ENCODE data around the gene MCM6.
"Not testable (repeated sequence)": the region's sequence is repeated elsewhere in the genome, so short reads cannot be mapped to it uniquely, and the experiment has no call there.

The MCM6 gene

GRCh38 chr2:135876066-135876711 lies at the start of gene MCM6:
MCM6 (minus strand) TSS chr2:135876443; CDS start chr2:135876365, 78 bp downstream.
- peak; percentile 98 to 99 (median 99) for DNase-seq (ENCODE audit: low read depth in 3 of 3)

DNA sequence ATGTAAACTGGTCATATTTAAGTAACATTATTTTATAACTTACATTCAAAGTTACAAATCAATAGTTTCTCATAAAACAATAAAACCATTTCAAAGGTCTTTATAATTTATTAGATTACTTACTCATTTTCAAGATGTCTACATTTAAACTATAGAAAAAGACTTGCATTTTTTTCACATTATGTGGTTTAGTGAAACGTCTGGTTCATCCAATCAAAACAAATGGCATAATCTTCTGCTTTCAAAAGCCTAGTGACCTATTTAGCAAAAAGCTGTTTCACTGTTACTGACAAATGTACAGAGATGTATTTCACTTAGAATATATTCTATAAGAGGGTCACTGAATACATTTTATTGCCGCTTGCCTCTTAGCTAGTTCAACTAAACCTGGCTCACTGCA lies 49.3 kb upstream of the MCM6 start:
- no peak for DNase-seq (ENCODE audit: low read depth in 3 of 3)

DNA sequence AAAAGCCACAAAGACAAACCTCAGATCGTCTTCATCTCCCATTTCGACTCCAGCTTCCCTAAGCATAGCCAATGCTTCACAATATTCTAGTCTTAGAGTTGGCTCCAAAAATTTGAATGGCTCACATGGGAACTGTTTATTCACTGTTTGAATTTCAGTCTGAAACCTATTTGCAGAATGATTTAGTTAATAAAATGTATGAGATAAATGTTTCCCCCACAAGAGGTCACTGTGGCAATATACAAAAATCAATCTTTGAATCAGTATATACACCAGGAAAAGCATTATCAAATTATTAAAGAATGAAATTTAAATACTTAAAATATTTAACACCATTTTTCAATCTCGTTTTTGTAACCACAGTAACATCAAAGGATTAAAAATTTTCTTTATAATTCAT lies 40.0 kb upstream of the MCM6 start:
- no peak for DNase-seq (ENCODE audit: low read depth in 3 of 3)

- no peak for DNase-seq (ENCODE audit: low read depth in 3 of 3)
These were observed 38.2 kb upstream of the MCM6 start for GRCh38 chr2:135914485-135914884.

DNA sequence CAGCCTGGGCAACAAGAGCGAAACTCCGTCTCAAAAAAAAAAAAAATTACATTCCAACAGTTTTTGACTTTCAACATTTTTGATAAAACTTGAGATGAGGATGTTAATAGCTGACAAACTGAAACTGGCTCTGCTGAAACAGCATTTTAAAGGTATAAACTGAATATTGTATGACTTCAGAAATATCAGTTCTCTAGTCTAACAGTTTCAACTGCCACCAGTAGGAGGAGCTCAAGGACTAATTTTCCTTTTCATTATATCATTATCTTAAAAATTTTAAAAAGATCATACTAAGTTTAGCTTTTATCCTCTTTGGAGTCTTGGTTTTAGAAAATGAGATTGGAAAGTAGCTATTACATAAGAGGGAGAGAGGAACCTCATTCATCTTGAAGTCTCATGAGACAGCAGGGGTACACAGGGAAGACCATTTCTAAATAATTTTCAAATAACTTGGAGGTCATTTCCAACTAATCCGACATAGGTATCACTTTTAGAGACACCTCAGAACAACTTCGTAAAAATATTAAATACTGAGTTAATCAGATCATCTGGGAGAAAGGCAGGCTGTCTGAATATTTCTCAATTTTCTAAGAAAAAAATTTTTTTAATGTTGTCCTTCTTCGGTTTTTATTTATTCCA lies 37.6 kb upstream of the MCM6 start:
- DNase-seq (ENCODE audit: low read depth in 3 of 3): peak in 2 of 3 donors; percentile 23 to 39

DNA sequence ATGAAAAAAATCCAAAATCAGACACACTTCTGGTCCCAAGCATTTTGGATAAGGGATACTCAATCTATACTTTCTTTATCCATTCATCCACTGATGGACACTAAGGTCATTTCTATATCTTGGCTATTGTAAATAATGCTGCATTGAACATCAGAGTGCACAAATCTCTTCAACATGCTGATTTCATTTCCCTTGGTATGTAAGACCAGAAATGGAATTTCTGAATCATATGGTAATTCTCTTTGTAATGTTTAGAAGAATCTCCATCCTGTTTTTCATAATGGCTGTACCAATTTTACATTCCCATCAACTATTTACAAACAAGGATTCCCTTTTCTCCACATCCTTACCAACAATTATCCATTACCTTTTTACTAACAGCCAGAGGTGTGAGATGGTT lies 33.7 kb upstream of the MCM6 start:
- no peak for DNase-seq (ENCODE audit: low read depth in 3 of 3)

DNA sequence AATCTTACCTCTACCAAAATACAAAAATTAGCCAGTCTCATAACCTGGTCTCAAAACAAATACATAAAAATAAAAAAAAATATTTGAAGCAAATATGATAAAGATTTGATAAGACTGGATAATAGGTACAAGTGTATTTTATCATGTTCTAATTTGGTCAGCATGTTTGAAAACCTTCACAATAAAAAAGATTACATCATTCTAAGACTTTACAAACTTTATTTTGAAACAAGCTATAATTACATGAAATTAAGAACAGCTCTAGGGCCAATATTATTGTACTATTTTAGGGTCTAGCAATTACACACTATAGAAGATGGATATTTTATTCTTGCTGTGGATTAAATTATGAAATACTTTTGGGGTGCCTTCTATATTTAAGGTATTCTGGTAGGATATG lies 29.4 kb upstream of the MCM6 start:
- DNase-seq (ENCODE audit: low read depth in 3 of 3): no peak

- no peak for DNase-seq (ENCODE audit: low read depth in 3 of 3)
These were observed 28.2 kb upstream of the MCM6 start for GRCh38 chr2:135904341-135904989.

DNA sequence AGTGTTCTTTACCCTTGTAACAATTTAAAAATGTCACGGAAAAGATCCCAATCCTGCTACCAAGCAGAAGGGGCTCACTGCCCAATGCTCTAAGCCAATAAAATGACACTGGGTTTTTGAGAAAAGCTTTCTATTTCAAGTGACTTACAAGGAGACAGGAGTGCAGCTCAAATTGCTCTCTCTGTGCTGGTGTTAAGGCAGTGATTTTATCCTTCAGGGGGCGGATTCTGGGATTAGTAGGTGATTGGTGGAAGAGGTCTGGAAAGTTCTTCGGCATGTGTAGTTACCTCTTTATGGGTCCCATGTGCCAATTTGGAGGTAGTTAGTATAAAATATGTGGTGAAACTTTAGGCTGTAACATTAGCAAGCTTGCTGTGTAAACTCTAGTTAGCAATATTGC lies 27.4 kb upstream of the MCM6 start:
- no peak for DNase-seq (ENCODE audit: low read depth in 3 of 3)

DNA sequence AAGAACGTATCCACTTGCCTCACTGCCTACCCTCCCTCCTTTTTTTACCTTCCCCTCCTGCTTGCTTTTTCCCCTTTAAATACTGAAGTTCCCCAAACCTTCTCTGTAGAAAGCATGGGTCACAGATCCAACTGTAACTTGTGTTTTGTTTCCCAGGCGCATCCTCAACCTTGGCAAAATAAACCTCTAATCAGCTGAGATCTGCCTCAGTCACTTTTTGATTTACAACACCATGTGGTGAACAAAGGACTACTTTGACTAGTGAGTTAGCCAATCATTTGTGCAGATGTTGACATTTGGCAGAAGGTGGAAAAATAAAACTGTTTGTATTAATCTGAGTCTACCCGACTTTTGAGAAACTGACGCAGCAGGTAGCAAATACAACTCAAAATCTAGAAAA lies 23.3 kb upstream of the MCM6 start:
- DNase-seq (ENCODE audit: low read depth in 3 of 3): no peak

DNA sequence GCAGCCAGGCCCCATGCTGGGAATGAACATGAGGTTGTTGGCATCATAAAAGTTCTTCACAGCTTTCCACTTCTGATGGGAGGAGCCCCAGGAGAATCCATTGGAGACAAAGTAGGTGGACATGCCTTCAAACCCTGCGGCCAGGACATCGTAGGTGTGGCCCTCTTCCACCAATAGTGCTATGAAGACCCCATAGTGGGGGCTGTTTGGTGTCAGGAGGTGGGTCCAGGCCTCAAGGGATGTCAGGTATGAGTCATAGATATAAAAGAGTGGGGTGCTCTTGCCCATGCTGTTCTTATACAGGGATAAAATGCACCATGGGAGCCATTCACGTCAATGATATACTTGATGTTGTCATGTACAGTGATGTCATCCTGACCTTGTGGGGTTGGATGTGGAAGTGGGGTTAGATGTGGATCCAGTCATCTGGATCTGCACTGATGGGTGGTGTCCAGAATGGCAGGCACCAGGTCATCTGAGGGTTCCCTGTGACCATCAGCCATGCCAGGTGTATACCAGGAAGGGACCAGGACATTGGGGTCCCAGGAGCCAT lies 22.1 kb upstream of the MCM6 start:
- DNase-seq (ENCODE audit: low read depth in 3 of 3): no peak

GRCh38 chr2:135894930-135895329 lies 18.7 kb upstream of the MCM6 start:
- no peak for DNase-seq (ENCODE audit: low read depth in 3 of 3)

- DNase-seq (ENCODE audit: low read depth in 3 of 3): no peak
These were observed 17.1 kb upstream of the MCM6 start for GRCh38 chr2:135893374-135893794.

- no peak for DNase-seq (ENCODE audit: low read depth in 3 of 3)
These were observed 14.6 kb upstream of the MCM6 start for GRCh38 chr2:135890835-135891234.

DNA sequence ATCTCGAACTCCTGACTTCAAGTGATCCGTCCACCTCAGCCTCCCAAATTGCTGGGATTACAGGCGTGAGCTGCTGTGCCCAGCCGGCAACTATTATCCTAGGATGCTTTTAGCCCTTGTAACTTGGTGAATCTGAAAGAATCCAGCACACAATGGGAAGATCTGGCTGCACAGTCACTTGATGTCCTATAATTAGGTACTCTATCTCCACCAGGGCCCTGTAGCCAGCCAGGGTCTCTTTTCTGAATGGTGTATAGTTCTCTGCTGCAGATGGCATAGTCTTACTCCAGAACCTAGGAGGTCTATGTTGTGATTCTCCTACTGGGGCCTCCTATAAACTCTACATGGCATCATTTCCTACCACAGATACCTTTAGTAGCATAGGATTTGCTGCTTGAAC lies 13.9 kb upstream of the MCM6 start:
- no peak for DNase-seq (ENCODE audit: low read depth in 3 of 3)

GRCh38 chr2:135888587-135888986 lies 12.3 kb upstream of the MCM6 start:
- not testable (repeated sequence) for DNase-seq (ENCODE audit: low read depth in 3 of 3)

DNA sequence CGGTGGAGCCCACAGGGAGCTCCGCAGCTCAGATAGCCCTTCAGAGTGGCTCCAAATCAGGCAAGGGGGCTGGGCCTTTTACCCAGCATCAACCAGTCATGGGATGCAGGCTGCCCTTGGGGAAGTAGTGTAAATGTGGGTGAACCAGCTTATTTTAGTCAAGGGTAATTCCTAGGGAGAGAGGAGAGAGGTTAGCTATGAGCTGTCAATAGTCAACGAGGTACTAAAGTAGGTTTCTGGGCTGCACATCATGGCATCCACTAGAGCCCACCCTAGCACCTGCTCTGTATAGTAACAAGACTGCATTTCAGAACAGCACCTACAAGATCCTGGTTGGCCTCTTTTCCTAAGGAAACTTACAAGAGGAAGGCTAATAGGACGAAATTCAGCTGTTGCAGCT lies 9.5 kb upstream of the MCM6 start:
- no peak for DNase-seq (ENCODE audit: low read depth in 3 of 3)

GRCh38 chr2:135882415-135882814 lies 6.2 kb upstream of the MCM6 start:
- DNase-seq (ENCODE audit: low read depth in 3 of 3): no peak

- DNase-seq (ENCODE audit: low read depth in 3 of 3): peak in 1 of 3 donors; percentile 7
These were observed 527 bp upstream of the MCM6 start for GRCh38 chr2:135876770-135877169.

DNA sequence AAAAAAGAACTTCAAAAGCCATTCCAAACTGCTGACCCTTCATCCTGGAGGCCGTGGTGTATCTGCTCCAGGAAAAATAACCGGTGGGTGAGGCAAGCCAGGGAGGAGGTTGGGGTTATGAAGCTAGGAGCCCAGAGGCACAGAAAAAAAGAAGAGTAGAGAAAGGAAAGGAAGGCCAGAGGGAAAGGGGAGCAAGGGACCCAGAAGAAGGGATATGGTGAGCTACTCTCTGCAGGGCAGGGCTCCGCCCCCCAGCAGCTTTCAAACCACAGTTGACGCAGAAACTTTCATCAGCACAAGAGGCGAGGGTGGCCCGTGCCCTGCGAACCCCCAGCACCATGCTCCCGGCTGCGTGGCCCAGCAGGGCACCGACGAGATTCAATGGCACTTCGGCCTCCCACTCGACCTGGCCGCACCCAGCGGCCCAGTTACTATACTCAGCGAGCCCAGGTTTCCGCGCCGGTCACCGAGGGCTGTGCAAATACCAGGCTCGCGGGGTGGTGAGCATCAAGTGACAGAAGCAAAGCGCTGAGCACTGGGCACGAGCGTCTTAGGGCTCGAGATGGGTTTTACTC lies 665 bp downstream of the MCM6 start:
- DNase-seq (ENCODE audit: low read depth in 3 of 3): peak; percentile 54 to 74 (median 66)

DNA sequence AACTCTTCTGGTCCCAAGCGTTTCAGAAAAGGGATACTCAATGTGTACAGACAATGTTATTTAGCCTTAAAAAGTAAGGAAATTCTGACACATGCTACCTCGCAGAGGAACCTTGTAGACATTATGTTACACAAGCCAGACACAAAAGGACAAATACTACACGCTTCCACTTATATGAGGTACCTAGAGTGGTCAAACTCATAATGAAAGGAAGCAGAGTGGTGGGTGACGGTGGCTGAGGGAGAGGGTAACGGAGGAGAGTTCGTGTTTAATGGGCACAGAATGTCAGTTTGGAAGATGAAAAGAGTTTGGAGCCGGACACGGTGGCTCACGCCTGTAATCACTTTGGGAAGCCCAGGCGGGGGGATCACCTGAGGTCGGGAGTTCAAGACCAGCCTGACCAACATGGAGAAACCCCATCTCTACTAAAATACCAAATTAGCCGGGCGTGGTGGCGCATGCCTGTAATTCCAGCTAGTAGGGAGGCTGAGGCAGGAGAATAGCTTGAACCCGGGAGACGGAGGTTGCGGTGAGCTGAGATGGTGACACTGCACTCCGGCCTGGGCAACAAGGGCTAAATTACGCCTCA lies 1.4 kb downstream of the MCM6 start:
- DNase-seq (ENCODE audit: low read depth in 3 of 3): no peak

DNA sequence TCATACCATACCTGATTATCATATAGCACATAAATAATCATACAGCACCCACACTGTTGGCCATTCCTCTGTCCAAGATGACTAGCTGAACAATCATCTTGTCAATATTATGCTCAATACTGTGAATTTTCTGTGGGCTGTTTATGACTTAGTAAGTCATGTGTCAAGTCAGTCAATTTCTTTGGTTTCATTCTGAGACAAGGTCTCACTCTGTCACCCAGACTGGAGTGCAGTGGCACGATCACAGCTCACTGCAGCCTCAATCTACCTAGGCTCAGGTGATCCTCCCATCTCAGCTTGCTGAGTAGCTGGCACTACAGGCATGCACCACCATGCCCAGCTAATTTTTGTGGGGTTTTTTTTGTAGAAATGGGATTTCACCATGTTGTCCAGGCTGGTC lies 5.7 kb downstream of the MCM6 start:
- no peak for DNase-seq (ENCODE audit: low read depth in 3 of 3)
